ENCODE data around the gene OR4F15.
"Not testable (repeated sequence)": the region's sequence is repeated elsewhere in the genome, so short reads cannot be mapped to it uniquely, and the experiment has no call there.

The OR4F15 gene, protein sequence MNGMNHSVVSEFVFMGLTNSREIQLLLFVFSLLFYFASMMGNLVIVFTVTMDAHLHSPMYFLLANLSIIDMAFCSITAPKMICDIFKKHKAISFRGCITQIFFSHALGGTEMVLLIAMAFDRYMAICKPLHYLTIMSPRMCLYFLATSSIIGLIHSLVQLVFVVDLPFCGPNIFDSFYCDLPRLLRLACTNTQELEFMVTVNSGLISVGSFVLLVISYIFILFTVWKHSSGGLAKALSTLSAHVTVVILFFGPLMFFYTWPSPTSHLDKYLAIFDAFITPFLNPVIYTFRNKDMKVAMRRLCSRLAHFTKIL

DNA sequence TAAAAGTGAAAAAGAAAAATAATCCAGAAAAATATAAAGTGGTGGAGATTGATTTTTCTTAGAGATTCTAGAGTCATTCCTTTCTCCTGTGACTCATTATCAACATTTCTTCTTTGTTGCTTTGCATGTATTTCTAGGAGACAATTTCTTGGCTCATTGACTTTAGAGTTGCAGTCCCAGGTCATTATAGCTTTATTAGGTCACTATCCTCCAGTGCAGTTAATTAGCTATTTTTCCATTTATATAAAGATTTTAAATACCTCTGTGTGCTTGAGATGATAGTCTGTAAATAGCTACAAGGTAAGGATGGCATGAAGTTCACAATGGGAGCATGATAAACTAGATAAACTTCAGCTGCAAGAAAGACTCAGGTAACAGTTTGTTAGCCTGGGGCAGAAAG, at the start of gene OR4F15:
Gene OR4F15 (plus strand): TSS at position 301 of the 400 bp plus-strand sequence. CDS start 5,985 bp downstream, outside the sequence.
- no peak for DNase-seq (ENCODE audit: low read depth in 1 of 2, low spot score in 1 of 2)

DNA sequence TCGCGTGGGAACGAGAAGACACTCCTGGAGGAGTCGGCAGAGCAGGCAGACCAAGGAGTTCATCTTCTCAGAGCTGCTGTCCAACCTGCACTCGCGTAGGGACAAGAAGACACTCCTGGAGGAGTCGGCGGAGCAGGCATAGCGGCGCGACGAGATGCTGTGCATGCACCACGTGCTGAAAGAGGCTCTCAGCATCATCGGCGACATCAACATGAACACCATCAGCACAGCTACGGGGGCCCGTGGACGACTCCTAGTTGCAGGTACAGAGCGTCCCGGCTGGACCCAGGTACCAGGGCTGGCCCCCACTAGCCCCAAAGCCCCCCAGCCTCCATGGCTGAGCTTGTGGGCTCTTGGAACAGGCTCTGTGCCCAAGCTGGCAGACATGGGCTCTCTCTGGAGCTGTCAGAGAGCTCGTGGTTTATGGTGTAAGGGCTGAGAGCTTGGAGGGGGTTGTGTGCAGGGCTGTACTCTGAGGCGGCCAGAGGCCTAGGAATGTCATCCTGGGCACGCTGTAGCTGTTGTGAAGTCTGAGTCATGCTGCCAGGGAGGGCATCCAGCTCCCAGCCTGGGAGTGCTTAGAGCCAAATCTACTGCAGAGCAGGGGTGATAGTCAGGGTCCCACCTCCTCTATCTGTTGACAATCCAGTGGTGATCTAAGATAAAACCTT, 47.2 kb upstream of the OR4F15 start:
- DNase-seq (ENCODE audit: low read depth in 1 of 2, low spot score in 1 of 2): not testable (repeated sequence)

DNA sequence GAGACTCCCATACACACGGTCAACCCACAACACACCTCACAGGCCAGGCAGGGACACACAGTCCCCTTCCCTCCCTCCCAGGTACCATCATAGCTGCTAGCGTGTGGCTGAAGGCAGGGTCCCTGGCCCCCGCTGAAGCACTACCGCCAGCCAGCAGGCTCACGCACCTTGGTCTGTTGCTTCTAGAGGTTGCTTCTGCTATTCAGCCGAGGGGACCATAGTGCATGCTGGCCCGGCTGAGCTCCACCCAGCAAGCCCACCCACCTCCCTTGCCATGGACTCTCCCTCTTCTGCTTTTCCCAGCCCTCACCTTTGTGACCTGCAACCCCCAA, 46.7 kb upstream of the OR4F15 start:
- DNase-seq (ENCODE audit: low read depth in 1 of 2, low spot score in 1 of 2): not testable (repeated sequence)

DNA sequence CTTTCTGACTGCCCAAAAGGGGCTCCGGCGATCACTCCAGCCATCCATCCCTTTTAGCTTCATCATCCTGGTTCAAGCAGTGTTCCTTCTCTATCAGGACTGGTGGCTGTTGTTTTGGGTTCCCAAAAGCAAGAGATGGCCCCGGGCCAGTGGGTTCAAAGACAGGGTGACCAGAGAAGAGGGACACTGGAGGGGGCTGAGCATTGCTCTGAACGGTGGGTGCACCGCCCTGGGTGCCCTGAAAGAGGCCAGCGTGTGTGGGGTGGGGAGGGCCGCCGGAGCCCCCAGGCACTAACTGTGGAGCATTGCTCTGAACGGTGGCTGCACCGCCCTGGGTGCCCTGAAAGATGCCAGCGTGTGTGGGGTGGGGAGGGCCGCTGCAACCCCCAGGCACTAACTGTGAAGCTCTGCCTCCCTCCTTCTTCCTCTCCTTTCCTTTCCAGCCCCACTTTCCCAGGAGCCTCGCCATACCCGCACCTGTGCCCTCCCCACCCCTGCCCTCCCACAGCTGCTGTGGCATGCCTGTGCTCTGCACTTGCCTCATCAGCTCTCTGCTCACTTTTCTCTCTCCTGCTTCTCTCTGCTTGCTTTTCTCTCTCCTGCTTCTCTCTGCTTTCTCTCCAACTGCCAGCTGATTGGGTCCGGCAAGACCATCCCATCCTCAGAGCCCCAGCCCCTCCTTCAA, 46.1 kb upstream of the OR4F15 start:
- DNase-seq (ENCODE audit: low read depth in 1 of 2, low spot score in 1 of 2): no peak

DNA sequence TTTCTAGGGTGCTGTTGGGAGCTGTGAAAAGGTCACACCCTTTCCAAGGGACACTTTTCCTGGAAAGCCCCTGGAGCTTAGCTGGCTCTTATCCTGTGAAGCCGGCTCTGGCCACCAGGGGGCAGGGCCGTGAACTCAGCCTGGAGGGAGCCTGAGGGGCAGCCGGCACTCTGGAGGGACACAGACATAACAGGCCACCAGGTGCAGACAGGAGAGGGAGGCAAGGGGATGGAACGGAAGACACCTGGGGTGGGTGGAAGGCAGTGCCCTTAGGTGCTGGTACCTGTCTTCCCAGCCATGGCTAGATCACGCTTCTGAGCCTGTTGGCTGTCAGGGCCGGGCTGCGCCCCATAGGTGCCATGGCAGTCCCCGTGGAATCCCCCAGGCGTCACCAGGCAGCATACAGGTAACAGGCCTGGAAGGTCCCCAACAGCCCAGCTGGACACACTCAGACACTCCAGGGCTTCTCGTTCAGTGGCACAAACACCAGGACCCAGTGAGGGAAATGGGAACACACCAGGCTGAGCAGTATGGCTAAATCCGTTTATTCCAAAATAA, 44.8 kb upstream of the OR4F15 start:
- not testable (repeated sequence) for DNase-seq (ENCODE audit: low read depth in 1 of 2, low spot score in 1 of 2)

DNA sequence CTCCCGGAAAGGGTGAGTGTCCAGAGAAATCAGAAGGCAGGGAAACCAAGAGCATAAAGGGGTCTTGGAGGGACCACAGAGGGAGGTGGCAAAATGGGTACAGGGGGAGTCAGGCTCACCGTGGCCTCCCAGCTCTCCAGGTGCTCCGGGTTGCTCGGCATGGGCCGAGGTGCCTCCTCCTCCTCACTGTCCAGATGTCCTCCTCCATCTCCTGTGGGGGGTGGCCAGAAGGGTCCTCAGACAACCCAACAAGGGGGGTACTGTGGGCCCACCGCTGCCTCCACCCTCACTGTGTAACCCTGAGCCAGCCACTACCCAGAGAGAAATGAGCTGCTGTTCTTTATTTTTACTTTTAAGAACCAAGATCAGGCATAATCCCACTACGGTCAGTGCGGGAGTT, 39.1 kb upstream of the OR4F15 start:
- DNase-seq (ENCODE audit: low read depth in 1 of 2, low spot score in 1 of 2): no peak

DNA sequence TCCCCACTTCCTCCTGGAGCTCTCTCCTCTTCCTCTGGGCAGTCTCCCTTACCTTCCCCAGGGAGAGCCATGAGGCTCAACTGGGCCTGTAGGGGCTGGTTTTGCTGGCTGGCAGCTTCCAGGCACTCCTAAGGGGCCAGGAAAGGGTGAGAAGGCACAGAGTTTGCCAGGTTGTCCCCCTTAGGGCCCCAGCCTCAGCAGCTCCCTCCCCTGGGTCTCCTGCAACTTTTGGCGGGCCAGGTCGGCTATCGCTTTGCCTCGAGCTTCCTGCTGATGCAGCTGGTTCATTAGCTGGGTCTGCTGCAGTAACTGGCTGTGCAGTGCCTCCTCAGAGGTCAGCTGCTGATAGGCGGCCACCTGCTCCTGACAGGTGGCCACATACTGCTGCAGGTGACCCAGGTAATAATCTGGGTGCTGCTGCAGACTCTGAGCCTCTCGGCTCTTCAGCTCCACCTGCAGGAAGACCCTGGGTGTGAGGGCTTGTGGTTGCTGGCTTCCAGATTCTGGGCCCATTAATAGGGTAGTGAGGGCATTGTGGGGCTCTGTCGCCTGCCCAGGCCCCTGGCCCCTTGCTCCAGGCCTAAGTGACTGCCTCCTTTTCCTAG, 38.4 kb upstream of the OR4F15 start:
- DNase-seq (ENCODE audit: low read depth in 1 of 2, low spot score in 1 of 2): no peak

DNA sequence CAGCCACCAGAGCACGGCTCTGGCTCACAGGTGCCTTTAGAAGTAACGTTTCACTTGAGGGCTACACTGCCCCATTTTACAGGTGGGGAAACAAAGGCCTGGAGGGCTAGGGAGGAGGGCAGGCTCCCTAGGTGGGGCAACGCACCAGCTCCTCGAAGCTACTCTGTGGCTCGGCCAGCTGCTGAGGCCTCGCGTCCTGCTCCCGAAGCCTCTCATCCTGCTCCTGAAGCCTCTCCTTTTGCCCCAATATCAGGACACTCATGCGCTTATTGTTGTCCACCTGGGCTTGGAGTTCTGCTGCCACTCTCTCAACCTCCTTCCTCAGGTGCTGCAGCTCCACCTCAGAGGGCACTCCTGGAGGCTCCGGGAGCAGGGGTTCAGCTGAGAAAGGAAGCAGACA, 36.9 kb upstream of the OR4F15 start:
- no peak for DNase-seq (ENCODE audit: low read depth in 1 of 2, low spot score in 1 of 2)

DNA sequence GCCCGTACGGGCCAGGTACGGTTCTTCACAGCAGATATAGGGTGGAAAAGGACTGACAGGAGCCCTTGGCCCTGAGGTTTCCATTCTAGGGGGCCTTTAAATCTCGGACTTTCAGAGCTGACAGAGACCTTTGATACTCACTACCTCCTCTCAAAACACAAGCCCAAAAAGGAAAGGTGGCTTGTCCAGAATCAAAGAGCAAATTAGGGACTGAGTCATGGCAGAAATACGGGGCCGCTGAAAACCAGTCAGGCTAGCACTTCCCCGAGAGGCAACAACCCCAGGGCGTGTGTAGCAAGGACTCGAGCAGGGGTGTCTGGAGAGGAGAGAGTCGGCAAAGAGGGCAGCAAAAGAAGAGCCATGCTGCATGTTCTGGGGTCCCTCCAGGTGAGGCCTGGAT, 33.4 kb upstream of the OR4F15 start:
- DNase-seq (ENCODE audit: low read depth in 1 of 2, low spot score in 1 of 2): not testable (repeated sequence)

DNA sequence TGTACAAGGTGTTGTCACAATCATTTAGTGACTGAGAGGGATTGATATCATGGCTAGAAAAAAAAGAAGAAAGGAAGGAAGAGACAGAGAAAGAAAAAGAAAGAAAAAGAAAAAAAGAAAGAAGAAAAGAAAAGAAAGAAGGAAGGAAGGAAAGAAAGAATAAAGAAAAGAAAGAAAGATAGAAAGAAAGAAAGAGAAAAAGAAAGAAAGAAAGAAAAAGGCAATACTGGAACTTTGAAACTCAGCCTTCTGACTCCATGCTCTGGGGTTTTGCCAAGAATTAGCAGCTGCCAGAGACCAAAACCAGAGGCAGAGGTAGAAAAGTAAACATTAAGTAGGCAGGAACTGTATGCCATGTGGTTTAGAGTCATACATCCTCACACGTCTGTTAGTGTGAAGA, 31.8 kb upstream of the OR4F15 start:
- DNase-seq (ENCODE audit: low read depth in 1 of 2, low spot score in 1 of 2): not testable (repeated sequence)

DNA sequence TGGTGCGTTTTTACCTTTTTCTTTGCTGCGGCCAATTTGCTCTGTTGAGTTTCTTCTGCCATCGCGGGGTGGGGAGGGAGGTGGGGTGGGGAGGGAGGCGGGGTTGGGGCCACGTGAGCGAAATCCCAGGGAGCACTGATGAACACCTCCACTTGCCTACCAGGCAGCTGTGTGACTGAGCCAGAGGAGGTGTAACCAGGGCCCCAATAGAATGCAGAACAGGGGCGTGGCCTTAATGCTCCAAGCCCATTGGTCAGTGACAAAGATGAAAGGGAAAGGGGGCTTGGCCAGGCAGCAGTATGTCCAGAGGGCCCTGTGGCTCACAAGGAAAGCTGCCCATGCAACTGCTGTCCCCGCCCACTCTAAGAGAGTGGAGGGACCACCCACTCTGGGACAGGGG, 30.1 kb upstream of the OR4F15 start:
- DNase-seq (ENCODE audit: low read depth in 1 of 2, low spot score in 1 of 2): no peak

DNA sequence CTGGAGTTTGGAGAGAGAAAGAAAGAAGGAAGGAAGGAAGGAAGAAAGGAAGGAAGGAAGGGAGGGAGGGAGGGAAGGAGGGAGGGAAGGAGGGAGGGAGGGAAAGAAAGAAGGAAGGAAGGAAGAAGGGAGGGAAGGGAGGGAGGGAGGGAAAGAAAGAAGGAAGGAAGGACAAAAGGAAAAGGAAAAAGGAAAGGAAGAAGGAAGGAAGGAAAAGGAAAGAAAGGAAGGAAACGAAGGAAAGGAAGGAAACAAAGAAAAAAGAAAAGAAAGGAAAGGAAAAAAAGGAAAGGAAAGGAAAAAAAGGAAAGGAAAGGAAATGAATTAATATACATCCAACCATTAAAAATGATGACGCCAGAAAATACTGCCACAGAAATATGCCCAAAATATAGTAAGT, 27.4 kb upstream of the OR4F15 start:
- DNase-seq (ENCODE audit: low read depth in 1 of 2, low spot score in 1 of 2): no peak

DNA sequence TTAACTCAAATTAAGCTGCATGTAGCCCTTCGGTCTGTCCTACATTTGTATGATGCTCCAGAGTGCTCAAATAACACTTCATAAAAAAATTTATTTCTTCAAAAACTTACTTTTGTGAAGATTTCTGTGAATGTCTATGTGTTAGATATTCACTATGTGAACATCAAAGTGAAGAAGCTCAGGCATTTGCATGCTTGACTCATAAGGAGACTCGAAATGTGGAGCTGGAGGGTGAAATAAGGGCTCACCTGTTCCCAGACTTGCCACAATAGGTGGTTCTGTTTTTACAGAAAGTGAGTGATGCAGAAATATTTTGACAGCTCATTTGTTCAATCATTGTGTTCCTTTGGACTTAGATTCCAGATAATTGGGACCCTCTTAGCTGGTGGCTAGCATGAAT, 25.6 kb upstream of the OR4F15 start:
- DNase-seq (ENCODE audit: low read depth in 1 of 2, low spot score in 1 of 2): not testable (repeated sequence)

DNA sequence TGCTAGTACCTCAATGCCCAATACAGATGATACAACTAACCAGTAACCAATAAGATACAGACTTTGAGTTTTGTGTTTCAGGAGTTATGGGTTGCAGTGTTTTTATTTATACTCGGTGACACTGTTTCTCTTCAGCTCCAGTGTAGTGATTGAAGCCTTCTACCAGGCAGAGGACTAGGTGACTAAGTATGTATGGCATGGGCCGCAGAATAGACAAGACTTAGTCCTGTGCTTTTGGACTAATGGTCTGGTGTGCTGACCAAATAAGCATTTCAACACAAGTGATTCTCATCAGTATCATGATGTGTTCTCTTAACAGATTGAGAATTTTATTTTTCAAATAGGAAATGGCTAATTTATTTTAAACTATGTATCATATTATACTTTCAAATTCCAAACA, 24.0 kb upstream of the OR4F15 start:
- DNase-seq (ENCODE audit: low read depth in 1 of 2, low spot score in 1 of 2): not testable (repeated sequence)

DNA sequence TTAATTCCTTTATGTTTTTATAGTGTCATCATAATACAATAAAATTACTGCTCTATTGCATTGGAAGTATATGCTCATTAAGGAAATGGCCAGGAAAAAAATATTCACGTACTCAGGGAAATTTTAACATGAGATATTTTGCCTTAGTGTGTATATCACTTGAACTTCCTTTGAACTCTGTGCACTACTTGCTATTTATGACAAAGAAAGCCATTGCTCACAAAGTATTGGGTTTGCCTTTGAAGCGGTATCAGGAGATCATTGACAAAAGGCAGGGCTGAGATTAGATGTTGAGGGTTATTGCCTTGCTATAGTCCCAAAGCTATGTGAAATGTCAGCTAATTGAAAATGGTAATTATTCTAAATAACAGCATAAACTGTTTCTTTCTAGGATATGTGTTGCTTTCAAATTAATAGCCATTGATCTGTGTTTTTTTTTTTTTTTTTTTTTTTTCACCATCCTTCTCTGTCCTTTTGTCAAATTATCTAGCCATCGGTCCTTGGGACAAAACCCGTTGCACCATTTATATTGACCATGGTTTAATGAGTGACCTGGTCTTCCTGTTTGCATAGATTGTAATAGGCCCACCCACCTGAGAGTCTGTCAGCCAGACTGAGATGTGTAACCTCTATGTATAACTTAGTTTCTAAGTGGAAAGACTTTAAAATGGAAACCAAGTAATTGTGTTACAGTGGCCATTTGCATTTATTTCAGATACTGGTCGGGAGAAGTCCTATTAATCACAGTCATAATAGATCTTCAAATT, 23.3 kb upstream of the OR4F15 start:
- not testable (repeated sequence) for DNase-seq (ENCODE audit: low read depth in 1 of 2, low spot score in 1 of 2)

DNA sequence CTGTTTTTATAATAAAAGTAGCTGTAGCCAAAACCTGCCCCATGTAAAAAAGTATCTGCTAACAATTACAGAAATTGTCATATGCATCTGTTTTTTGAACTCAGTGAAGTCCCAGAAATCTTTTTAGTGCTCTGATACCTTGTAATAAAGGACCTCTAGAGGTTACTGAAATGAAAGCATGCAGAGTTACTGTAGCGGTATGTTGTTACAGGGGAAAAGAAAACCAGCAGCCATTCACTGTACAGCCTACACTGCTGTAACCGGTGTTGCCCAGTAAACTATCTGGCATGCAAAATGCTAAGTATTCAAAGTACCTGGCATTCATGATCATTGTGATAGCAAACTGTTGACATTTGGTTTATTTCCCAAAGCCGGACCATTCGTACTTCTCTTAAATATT, 21.3 kb upstream of the OR4F15 start:
- DNase-seq (ENCODE audit: low read depth in 1 of 2, low spot score in 1 of 2): not testable (repeated sequence)

DNA sequence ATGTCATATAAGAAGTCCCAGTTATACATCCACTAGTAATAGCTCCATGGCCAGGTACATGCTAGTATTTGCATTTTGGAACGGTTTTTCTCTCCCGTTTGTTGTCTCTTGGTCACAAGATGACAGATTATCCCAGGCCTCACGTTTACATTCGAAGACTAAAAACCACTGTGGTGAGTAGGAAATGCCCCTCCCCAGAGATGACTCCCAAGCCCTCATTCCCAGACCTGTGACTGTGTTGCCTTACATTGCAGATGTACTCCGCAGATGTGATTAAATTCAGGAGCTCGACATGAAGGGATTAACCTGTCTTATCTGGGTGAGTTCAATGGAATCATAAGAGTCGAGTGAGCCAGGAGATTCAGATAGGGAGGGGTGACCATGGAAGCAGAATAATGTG, 18.0 kb upstream of the OR4F15 start:
- DNase-seq (ENCODE audit: low read depth in 1 of 2, low spot score in 1 of 2): not testable (repeated sequence)

DNA sequence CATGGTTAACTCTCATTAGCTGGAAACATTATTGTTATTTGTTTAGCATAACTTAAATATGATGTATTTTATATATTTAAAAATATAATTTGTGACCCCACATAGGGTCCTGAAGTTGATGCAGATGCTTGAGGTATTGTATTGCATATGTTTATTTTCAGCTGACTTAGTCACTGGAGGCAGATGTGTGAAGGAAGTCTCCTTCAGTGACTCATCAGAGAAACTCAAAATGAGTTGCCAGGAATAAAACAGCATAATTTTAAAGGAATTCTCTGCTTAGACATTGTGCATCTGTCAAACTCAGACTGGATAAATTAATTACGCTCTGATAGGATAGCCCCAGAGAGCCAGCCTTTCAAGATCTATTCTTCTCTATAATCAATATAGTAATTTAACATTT, 16.5 kb upstream of the OR4F15 start:
- DNase-seq (ENCODE audit: low read depth in 1 of 2, low spot score in 1 of 2): no peak

DNA sequence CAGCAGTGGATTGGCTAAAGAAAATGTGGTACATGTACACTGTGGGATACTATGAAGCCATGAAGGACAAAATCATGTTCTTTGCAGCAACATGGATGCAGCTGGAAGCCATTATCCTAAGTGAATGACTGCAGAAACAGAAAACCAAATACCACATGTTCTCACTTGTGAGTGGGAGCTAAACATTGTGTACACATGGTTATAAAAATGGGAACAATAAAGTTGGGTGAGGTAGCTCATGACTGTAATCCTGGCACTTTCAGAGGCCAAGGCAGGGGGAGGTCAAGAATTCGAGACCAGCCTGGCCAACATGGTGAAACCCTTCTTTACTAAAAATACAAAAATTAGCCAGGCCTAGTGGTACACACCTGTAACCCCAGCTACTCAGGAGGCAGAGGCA, 12.3 kb upstream of the OR4F15 start:
- DNase-seq (ENCODE audit: low read depth in 1 of 2, low spot score in 1 of 2): no peak

DNA sequence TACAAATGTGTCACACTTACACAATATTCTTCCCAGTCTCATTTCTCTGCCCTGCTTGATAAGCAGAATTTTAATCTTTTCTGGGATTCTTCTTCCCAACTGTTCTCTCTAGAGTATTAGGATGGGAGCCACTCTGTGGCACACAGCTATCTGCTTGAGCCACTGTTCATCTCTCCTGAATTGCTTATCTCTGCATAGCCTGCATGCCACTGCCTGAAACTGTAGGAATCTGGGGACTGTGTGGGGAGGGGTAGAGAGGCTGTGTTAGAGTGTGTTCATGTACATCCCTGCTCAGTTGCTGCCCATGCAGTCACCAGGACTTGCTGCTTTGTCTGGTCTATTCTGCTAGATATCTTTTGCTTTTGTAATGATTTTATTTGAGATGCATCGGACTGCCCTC, 11.0 kb upstream of the OR4F15 start:
- DNase-seq (ENCODE audit: low read depth in 1 of 2, low spot score in 1 of 2): no peak

DNA sequence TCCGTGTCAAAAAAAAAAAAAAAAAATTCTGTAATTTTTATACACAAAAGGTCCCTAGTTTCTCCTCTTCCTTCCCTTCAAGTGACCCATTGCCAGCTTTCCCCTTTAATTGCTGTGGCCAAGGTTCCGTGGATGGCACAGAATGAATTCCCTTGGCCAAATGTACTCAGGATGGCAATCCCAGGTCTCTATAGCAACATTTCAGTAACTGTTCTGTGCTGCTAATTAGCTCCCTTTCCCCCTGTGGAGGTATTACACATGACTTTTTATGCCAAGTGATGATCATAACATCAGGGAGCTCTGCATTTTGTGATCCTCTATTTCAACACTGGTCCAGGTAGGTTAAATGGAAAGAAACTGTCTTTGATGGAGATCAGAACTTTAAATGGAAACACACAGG, 8.8 kb upstream of the OR4F15 start, which contains the start of gene OR4F6:
Gene OR4F6 (plus strand): TSS at position 301 of the 400 bp plus-strand sequence. CDS start 2,211 bp downstream, outside the sequence.
- DNase-seq (ENCODE audit: low read depth in 1 of 2, low spot score in 1 of 2): no peak
